ENCODE data around the gene DDX24. TPM values are rescaled to one million over a fixed set of nuclear protein-coding genes. Genes with fewer than 3 reads are reported as not detected.

DDX24 gene
- total and polyA plus RNA-seq, 2 of the 8 experiments (the other 6 are each of a cell fraction or from before 2014, with no cell fraction given) = 89.0 to 201 TPM

DNA sequence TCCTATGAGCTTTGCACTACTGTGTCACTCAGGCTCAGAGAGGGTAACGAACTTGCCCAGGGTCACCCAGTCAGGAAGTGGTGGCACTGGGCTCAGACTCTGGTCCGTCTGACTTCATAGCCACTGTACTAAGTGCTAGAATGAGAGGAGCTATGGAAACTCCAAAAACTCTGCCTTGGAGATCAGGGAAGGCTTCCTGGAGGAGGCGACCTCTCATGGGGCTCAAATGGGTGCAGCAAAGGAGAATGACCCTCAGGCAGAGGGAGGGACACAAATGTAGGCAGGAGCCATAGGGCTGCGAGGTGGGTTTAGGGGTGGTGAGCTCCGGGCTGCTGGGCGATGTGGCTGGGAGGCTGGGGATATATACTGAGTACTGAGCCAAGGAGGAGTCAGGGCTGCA, 80.7 kb downstream of the DDX24 start:
- Histone ChIP-seq H3K36me3 (ENCODE audit: control insufficient read depth in 2 of 4, insufficient read depth in 4 of 4, low read length in 3 of 4) (no peaks in the 10 kb centered on the region), H3K56ac (replicated peaks; ENCODE audit: insufficient read length, low read depth, low read length) (no peak overlapping the region), H3K27me3 (replicated peaks in 1 of 4; ENCODE audit: control insufficient read depth in 3 of 4, extremely low read depth in 1 of 4, insufficient read depth in 3 of 4, low read length in 3 of 4) (0 out of 7 replicates have a peak, but pooled peaks cover 0 to 2% (median 0%) of the 10 kb centered on the region in 4 experiments), H3K14ac (ENCODE audit: insufficient read length) (no peak overlapping the region), H4K5ac (ENCODE audit: insufficient read length, low read depth, low read length) (no peak overlapping the region), H2AFZ (ENCODE audit: low read length) (no peak overlapping the region), H2BK20ac (ENCODE audit: low read length) (no peak overlapping the region), H4K91ac (replicated peaks; ENCODE audit: insufficient read length, low read length) (no peak overlapping the region), H3K18ac (ENCODE audit: extremely low read depth, low read length) (no peak overlapping the region), H3K79me1 (ENCODE audit: low read depth, low read length) (no peaks in the 10 kb centered on the region; the same call in 1 of the 2 replicates), H2BK120ac (replicated peaks; ENCODE audit: low read depth, low read length) (no peak overlapping the region), H3K9ac (replicated peaks in 1 of 4; ENCODE audit: extremely low read depth in 1 of 4, low read depth in 3 of 4, low read length in 3 of 4) (no peak overlapping the region), H2BK5ac (ENCODE audit: low read depth, low read length) (no peak overlapping the region), H3K4me2 (ENCODE audit: insufficient read depth in 1 of 2, low read depth in 2 of 2, low read length in 2 of 2) (no peak overlapping the region), H3K4me3 (ENCODE audit: extremely low read depth in 1 of 4, insufficient read depth in 2 of 4, low read depth in 3 of 4, low read length in 4 of 4) (no peak overlapping the region), H2AK5ac (ENCODE audit: low read depth, low read length) (no peak overlapping the region), H4K8ac (ENCODE audit: extremely low read depth, insufficient read depth, low read length) (no peak overlapping the region), H3K4ac (replicated peaks; ENCODE audit: insufficient read length, low read depth, low read length) (no peak overlapping the region), H2BK12ac (ENCODE audit: low read depth, low read length) (no peak overlapping the region), H3K23me2 (ENCODE audit: low read depth, low read length) (peaks cover 3% of the 10 kb centered on the region; the same call in 1 of the 2 replicates), H3K27ac (ENCODE audit: low read depth, low read length) (no peak overlapping the region), H3K23ac (ENCODE audit: insufficient read length) (no peak overlapping the region), H2BK15ac (ENCODE audit: low read length) (no peak overlapping the region), H3K79me2 (ENCODE audit: control insufficient read depth in 1 of 2, insufficient read depth in 2 of 2, low read length in 2 of 2) (no peaks in the 10 kb centered on the region), H3K9me3 (ENCODE audit: insufficient read depth in 2 of 2, low read depth in 1 of 2, low read length in 1 of 2) (no peaks in the 10 kb centered on the region), H4K20me1 (replicated peaks in 1 of 2; ENCODE audit: control insufficient read depth in 1 of 2, insufficient read depth in 2 of 2, low read length in 2 of 2) (peaks cover 0 to 2% of the 10 kb centered on the region in 2 experiments), H3K4me1 (replicated peaks in 1 of 4; ENCODE audit: control insufficient read depth in 3 of 4, insufficient read depth in 4 of 4, low read length in 3 of 4) (peaks cover 0 to 6% (median 2%) of the 10 kb centered on the region in 4 experiments; a peak in 3 of 7 replicates)
- DNase-seq (ENCODE audit: low read depth in 1 of 2, low spot score in 2 of 2) = no peak
- CTCF ChIA-PET (ENCODE audit: partially characterized antibody) = interaction anchor here (0.9 to 20.5 kb wide), 18 partner anchors 8 to 136 kb away, joined by 3 to 484 read pairs (median 4); partner anchors contain the start of gene IFI27
- 89% methylated on average over 6 of the region's 6 CpGs; no CpG with 5 or more reads in 1 of the 2 experiments for WGBS, 2 experiments (ENCODE audit: extremely low coverage in 1 of 2, insufficient coverage in 1 of 2, insufficient read length in 1 of 2, insufficient replicate concordance in 2 of 2, low coverage in 1 of 2, low lambda C conversion rate in 2 of 2, missing lambda C conversion rate in 1 of 2)
- POLR2A ChIA-PET (ENCODE audit: partially characterized antibody) = interaction anchor here (2.7 kb wide), 1 partner anchor 60 kb away, joined by 8 read pairs; no protein-coding TSS in a partner anchor
- no peak for TF ChIP-seq TEAD4 (IDR thresholded peaks at IDR 0.05; ENCODE audit: low read depth, low read length)
- no peak for TF ChIP-seq NRF1 (IDR thresholded peaks at IDR 0.05; ENCODE audit: low read depth, low read length)
- TF ChIP-seq SAP30 (IDR thresholded peaks at IDR 0.05; ENCODE audit: insufficient read depth, insufficient replicate concordance, low read length) = no peak
- no peak for TF ChIP-seq CBX5 (IDR thresholded peaks at IDR 0.05; ENCODE audit: low read depth, low read length)
- FAIRE-seq = no peak
